ENCODE results near the gene OBP2A.

GRCh38 chr9:135554718-135555117 lies 8.8 kb downstream of the OBP2A start:
- TF ChIP-seq CTCF (IDR thresholded peaks at IDR 0.05; ENCODE audit: low read depth, low read length): no peak
- TF ChIP-seq EZH2phosphoT487 (IDR thresholded peaks at IDR 0.05; ENCODE audit: low read depth): no peak

All from OCI-LY3 (cell line).